DND-41 (cell line): ENCODE results near the gene RALGPS1.
A peak's percentile ranks its signal among the peaks of the same experiment; 100 is the strongest.

Source experiments
- ATAC-seq: fragments of 200-7000 bp; cut with Tn5 transposase; 3 replicates; pipeline ENCODE4 v1.9.1; 2021; ENCODE audit warnings: low read depth; ENCODE audit not compliant: insufficient read depth
- DNase-seq: peaks from one replicate; pipeline ENCODE4 v3.0.0-alpha.2; 2020
- H2AFZ ChIP-seq: 2 replicates; pipeline ENCODE4 v1.6.0; 2012; ENCODE audit warnings: low read depth, low read length
- H3K27ac ChIP-seq: 2 replicates; pipeline ENCODE4 v1.5.1; 2012; ENCODE audit warnings: low read length, inconsistent platforms
- H3K27me3 ChIP-seq: fragments of 200-600 bp; sonication (generic); 2 replicates; pipeline ENCODE4 v1.6.0; 2012; ENCODE audit warnings: low read length, mild to moderate bottlenecking, inconsistent platforms; ENCODE audit not compliant: insufficient read depth, poor library complexity
- H3K36me3 ChIP-seq: 2 replicates; pipeline ENCODE4 v1.5.1; 2012; ENCODE audit warnings: low read length, inconsistent platforms; ENCODE audit not compliant: insufficient read depth
- H3K4me1 ChIP-seq: 2 replicates; pipeline ENCODE4 v1.5.1; 2012; ENCODE audit warnings: mild to moderate bottlenecking, low read length; ENCODE audit not compliant: insufficient read depth
- H3K4me2 ChIP-seq: 2 replicates; pipeline ENCODE4 v1.6.0; 2012; ENCODE audit warnings: mild to moderate bottlenecking, moderate library complexity, low read length, inconsistent platforms; ENCODE audit not compliant: insufficient read depth
- H3K4me3 ChIP-seq, 2 experiments: fragments of 200-600 bp in 1 of 2; shearing (Covaris generic) in 1 of 2; 2 replicates each; pipeline ENCODE4 v1.5.1; 2012 to 2016; ENCODE audit warnings: inconsistent platforms in 2 of 2, low read length in 2 of 2, mild to moderate bottlenecking in 2 of 2, low read depth in 1 of 2, moderate library complexity in 1 of 2
- H3K79me2 ChIP-seq: 2 replicates; pipeline ENCODE4 v1.6.0; 2012; ENCODE audit warnings: low read length, inconsistent platforms; ENCODE audit not compliant: insufficient read depth
- H3K9ac ChIP-seq: 2 replicates; pipeline ENCODE4 v1.6.0; 2012; ENCODE audit warnings: low read depth, mild to moderate bottlenecking, inconsistent platforms, low read length, moderate library complexity
- H3K9me3 ChIP-seq: 2 replicates; pipeline ENCODE4 v1.5.1; 2012; ENCODE audit warnings: low read length, moderate library complexity, mild to moderate bottlenecking, inconsistent platforms; ENCODE audit not compliant: insufficient read depth, severe bottlenecking
- H4K20me1 ChIP-seq: 2 replicates; pipeline ENCODE4 v1.6.0; 2012; ENCODE audit warnings: low read length; ENCODE audit not compliant: insufficient read depth
- CTCF ChIP-seq: IDR thresholded peaks from 2 replicates; pipeline ENCODE4 v1.5.1; 2012; ENCODE audit warnings: borderline replicate concordance, low read length, moderate library complexity, mild to moderate bottlenecking; ENCODE audit not compliant: poor library complexity, severe bottlenecking; ENCODE audit errors: extremely low read depth
- EZH2 ChIP-seq: IDR thresholded peaks from 3 replicates; pipeline ENCODE4 v1.6.1; 2012; ENCODE audit warnings: borderline replicate concordance, low read depth, mild to moderate bottlenecking, moderate library complexity, low read length, inconsistent platforms; ENCODE audit not compliant: severe bottlenecking

RALGPS1 gene

GRCh38 chr9:127202461-127203169 is 288.0 kb downstream of the RALGPS1 start:
- Histone ChIP-seq H2AFZ (no peak overlapping the region), H3K27ac (no peak overlapping the region), H3K4me1 (no peaks in the 10 kb centered on the region), H3K27me3 (peaks cover 23% of the 10 kb centered on the region), H3K9ac (no peak overlapping the region), H3K4me2 (no peak overlapping the region), H4K20me1 (peaks cover 64% of the 10 kb centered on the region), H3K4me3 (no peak overlapping the region), H3K36me3 (no peaks in the 10 kb centered on the region), H3K9me3 (no peaks in the 10 kb centered on the region), H3K79me2 (no peaks in the 10 kb centered on the region)
- no peak for DNase-seq
- ATAC-seq = no peak
- TF ChIP-seq CTCF (no peak), EZH2 (no peak)

GRCh38 chr9:127203681-127204327 is 289.2 kb downstream of the RALGPS1 start:
- no peak overlapping the region for H3K4me2 ChIP-seq
- H3K36me3 ChIP-seq = no peaks in the 10 kb centered on the region
- TF ChIP-seq CTCF (no peak), EZH2 (no peak)
- H3K27me3 ChIP-seq = peaks cover 24% of the 10 kb centered on the region
- ATAC-seq (no peak), DNase-seq (no peak)
- H3K4me1 ChIP-seq = no peaks in the 10 kb centered on the region
- peaks cover 63% of the 10 kb centered on the region for H4K20me1 ChIP-seq
- H3K9me3 ChIP-seq = no peaks in the 10 kb centered on the region
- H3K79me2 ChIP-seq = no peaks in the 10 kb centered on the region
- no peak overlapping the region for H3K9ac ChIP-seq
- H3K27ac ChIP-seq = no peak overlapping the region
- no peak overlapping the region for H2AFZ ChIP-seq
- no peak overlapping the region for H3K4me3 ChIP-seq

- H3K4me3 ChIP-seq = no peak overlapping the region
- peaks cover 57% of the 10 kb centered on the region for H4K20me1 ChIP-seq
- H3K4me2 ChIP-seq = no peak overlapping the region
- H3K36me3 ChIP-seq = no peaks in the 10 kb centered on the region
- H3K4me1 ChIP-seq = no peaks in the 10 kb centered on the region
- H3K9ac ChIP-seq = no peak overlapping the region
- H3K9me3 ChIP-seq = no peaks in the 10 kb centered on the region
- H3K27ac ChIP-seq = no peak overlapping the region
- H3K27me3 ChIP-seq = peaks cover 28% of the 10 kb centered on the region
- H3K79me2 ChIP-seq = no peaks in the 10 kb centered on the region
- peak; percentile 14 for TF ChIP-seq CTCF
- no peak for TF ChIP-seq EZH2
- ATAC-seq (no peak), DNase-seq (peak; percentile 9)
- H2AFZ ChIP-seq = no peak overlapping the region
These were observed 290.3 kb downstream of the RALGPS1 start for GRCh38 chr9:127204771-127205470.
